HG02970 (cell line): ENCODE measurements around the gene PBRM1.
"Not testable (repeated sequence)": the region's sequence is repeated elsewhere in the genome, so short reads cannot be mapped to it uniquely, and the experiment has no call there.

Experiments
- ATAC-seq: cut with Tn5 transposase; IDR thresholded peaks from one replicate; pipeline ENCODE4 v1.9.1; 2021; ENCODE audit warnings: mild to moderate bottlenecking, moderate library complexity, moderate number of reproducible peaks; ENCODE audit not compliant: unreplicated experiment, low FRiP score

The PBRM1 gene

DNA sequence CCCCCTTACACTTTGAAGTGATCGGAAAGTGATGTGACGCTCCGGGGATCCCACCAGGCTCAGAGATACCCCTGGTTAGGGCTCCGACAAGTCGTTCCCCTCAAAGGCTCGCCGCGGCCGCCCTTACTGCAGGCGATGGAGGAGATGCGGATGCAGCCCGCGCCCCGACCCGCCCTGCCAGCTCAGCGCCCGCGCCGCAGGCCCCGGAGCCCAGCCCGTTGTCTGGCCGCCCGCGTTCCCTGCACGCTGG, 19.6 kb upstream of the PBRM1 start:
- no peak for ATAC-seq

DNA sequence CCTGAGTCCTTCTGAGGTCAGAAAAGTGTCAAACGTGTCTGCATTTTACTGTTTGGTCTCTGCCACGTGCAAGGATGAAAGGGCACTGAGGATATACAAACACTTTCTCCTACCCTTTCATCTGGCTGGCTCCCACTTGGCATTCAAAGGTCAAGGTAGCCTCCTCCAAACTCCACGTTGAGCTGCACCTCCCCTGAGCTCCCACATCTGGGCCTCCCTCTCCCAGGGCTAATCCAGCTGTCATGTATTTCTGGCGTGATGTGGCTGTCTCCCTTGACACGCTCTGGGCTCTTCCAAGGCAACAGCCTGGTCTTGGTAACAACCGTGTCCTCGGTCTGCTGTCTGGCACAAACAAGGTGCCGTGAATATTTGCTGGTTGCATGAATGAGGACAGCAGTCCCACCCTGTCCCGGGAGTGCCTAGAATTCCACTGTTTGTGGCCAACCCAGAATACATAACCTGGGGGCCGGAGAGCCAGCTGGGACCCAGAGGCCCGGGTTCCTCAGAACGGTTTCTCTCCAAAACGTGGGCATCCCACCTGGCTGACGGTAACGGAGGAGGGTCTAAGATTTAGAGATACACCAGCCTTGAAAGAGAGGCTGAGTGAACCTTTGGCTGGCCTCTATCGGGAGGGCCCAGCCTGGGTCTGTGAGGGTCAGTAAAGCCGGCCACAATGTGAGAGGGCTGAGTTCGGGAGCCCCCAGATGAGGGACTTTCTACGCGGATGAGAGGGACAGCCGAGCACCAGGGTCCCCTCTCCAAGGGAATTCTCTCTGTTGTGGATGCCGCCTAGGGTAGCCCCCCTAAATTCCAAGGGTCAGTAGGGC, 19.1 kb upstream of the PBRM1 start:
- no peak for ATAC-seq

GRCh38 chr3:52703341-52703740, 17.6 kb upstream of the PBRM1 start:
- ATAC-seq = no peak

DNA sequence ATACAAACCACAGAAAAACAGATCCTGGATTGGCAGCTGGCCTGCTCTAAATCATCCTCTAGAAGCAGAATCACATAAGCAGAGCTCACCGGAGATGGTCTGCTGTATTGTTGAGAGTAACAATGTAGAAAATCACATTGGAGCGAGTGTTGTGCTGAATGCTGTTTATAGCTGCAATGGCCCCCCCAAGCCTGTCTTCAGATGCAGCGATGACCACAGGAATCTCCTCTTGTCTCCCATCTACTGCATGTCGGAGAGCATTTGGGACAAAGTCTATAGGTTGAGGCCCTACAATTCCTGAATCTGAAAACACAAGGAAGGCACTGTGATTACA, 11.9 kb upstream of the PBRM1 start:
- no peak for ATAC-seq

DNA sequence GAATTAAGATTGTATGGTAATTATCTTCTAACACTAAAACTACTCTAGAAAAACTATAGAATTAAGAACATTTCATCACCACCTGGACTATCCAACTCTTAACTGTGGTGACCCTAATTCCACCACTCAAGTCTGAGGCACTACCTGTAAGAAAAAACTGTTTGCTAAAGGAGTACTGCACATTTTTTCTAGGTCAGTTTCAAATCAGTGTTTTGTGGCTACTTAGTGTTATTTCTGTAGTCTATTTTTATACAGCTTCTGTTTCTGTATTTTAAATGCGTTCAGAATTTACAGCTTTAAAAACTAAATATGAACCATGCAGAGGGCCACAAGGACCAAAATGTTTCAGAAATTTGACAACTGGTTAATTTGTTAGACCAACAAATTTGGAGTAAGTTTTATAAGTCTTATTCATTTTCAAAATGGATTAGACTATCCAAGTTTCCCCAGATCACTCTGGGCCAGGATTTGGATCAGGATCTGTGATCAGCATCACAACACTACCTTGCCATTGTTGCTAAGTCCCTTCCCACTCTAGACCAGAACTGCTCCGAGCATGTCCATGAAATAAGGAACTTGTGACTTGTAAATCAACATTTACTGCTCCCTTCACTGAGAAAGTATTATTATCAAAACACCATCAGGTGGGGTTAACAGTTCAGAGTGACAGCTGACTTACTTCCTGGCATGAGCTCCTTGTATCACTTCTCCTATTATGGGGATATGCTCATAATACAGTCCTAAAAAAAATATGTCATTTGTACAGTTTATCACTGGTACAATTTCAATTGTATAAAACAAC, 11.3 kb upstream of the PBRM1 start:
- ATAC-seq = no peak

- ATAC-seq = no peak
These were observed 10.3 kb upstream of the PBRM1 start for GRCh38 chr3:52695798-52696671.

- no peak for ATAC-seq
These were observed 8.9 kb upstream of the PBRM1 start for GRCh38 chr3:52694528-52695189.

- ATAC-seq = no peak
These were observed 7.4 kb upstream of the PBRM1 start for GRCh38 chr3:52693071-52693470.

- ATAC-seq = no peak
These were observed 4.8 kb upstream of the PBRM1 start for GRCh38 chr3:52690560-52690959.

DNA sequence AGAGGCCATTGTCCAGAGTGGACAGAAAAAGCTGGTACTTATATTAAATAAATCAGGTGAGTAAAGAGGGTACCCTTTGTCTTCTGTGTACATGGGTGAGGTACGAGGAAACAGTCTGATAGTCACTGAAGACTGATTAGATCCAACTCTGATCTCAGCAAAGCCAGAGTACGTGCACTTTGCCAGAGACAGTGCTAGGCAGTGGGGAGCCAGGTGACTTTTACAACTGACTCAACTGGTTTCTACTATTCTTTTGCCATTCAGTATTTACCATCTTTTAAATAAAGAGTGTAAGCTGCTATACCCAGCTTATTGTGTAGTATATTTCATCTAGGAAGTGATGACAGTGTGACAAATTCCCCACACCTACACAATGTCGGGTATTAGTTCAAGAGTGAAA, 3.4 kb upstream of the PBRM1 start:
- no peak for ATAC-seq

DNA sequence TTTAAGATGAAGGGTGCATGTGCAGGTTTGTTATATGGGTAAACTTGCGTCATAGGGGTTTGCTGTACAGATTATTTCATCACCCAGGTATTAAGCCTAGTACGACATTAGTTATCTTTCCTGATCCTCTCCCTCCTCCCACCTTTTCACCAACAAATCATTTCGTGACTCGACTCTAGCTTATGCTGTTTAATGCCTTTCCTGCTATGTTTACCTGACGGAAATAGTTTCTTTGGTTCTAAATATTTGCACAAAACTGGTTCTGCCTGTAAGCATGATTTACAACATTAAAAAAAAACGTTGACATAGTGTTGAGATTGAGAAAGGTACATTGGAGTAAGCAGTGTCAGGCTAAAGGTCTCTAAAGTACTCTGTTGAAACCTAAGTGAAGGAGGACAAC, 2.6 kb upstream of the PBRM1 start:
- no peak for ATAC-seq

DNA sequence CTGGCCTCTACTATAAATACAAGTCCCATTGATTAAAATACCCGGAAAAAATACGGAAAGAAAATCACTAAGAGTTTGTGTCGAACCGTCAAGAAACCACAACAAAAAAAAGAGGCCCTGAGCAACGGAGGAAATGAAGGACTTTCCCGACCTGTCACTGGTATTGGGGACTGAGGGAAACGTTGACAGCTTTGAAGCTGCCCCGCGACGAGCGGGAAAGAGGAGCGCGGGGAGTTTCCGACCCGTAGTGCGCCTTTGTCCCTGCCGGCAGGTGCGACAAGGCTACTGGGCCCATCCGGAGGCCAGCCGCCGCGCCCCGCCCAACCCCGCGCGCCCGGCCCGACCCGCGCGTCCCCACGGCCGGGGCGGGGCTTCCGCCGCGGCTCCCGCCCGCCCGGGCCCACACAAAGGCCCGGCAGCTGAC, 416 bp downstream of the PBRM1 start:
- ATAC-seq = peak; percentile 83

- no peak for ATAC-seq
These were observed 1.5 kb downstream of the PBRM1 start for GRCh38 chr3:52684184-52684583.

- no peak for ATAC-seq
These were observed 2.1 kb downstream of the PBRM1 start for GRCh38 chr3:52683611-52684010.

GRCh38 chr3:52682016-52682415, 3.7 kb downstream of the PBRM1 start:
- no peak for ATAC-seq

DNA sequence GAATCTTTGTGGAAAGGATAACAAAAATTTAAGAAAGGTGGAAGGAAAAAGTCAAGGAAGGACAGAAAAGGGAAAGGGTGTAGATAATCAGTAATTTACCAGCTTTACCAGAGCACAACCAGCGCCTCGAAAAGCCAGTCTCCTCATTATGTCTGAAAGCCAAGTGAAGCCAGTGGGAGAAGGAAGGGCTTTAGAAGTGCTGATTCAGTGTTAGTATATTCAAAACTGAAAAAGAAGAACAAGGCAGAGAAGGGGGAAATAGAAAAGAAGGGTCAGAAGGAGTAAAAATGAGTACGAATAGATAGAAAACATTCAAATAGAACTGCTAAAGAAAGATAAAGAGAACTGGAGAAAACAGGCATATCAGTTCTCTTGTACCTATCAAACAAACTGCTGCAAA, 4.1 kb downstream of the PBRM1 start:
- ATAC-seq = no peak

DNA sequence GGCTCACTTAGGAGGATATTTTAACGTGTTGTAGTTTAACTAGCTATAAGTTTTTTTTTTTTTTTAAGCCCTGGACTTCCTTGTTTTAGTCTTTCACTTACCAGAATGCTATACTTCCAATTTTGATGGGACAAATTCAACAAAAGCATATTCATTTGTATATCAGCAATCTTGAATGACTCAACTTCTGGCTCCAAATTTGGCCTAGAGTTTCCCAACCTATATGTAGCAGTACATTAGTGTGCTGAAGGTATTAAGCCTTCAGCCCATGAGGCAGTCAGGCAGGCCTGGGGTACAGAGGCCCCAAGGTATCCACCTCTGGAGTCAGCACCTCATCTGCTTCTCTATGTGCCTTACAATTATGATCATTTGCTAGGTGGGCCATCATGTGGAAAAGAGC, 5.9 kb downstream of the PBRM1 start:
- no peak for ATAC-seq

DNA sequence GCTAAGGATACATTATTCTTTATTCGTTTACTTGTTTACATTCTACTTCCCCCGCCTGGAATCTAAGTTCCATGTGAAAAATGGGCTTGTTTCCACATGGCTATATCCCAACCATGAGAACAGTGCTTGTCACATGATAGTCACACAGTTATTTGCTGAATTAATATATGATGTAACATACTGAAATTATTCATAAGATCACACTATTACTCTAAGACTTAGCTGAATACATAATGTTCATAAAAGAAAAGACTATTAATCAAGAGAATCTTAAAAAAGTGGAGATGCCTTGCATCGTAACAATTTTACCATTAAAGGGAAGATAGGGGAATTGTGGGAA, 6.5 kb downstream of the PBRM1 start:
- ATAC-seq = no peak

DNA sequence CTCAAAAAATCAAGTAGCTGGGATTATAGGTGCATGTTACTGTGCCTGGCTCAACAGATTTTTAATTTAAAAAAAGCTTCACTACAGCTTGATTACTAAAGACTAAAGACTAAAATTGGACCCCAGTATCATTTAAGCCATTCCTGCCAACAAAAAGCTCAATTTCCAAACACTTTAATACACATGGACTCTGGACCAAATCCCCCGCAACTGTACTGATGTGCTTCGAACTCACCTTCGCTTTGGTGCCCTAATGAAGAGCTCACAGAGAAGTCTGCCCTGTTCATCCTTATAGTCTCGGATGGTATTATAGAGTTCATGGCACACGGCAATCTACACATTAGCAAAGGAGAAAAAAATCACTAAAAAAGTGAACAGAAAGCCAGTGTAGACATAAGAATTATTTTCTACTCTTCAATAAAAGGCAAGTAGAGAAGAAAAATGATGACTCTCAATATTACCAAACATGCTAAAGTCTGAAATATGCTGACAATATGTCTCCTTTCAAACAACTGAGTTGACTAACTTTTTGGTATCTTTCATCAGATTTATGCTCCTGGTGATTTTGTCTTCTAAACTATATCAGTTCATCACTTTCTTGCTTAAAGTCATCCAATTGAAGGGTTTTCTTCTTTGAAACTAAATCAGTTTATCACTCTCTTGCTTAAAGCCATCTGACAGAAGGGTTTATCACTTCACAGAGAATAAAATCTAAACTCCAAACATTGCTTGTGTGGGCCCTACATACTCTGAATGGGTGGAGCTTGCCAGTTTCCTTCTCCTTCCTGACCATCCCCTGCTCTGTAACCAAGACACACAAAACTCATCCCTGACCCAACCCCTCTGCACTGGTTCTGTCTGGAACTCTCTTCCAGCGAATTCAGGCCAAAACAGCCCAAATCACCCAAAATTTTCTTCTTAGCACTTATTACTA, 7.2 kb downstream of the PBRM1 start:
- no peak for ATAC-seq

GRCh38 chr3:52676201-52676600, 9.5 kb downstream of the PBRM1 start:
- not testable (repeated sequence) for ATAC-seq
